ENCODE measurements around the gene PI4KB.

DNA sequence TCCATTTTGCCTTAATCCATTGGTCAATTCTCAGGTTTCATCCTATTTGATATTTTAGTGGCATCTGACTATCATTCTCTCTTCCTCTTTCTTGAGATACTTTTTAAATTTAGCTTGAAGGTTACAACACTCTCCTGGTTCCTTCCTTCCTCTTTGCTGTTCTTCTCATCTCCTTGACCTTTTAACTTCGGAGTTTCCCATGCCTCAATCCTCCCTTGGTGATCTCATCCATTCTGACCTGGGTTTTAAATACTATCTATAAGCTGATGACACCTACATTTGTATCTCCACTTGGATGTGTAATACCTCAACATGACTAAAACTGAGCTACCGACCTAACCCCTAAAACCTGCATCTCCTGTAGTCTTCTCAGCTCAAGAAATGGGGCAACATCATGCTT lies 50.0 kb downstream of the PI4KB start:
- TF ChIP-seq, protein P1, sequence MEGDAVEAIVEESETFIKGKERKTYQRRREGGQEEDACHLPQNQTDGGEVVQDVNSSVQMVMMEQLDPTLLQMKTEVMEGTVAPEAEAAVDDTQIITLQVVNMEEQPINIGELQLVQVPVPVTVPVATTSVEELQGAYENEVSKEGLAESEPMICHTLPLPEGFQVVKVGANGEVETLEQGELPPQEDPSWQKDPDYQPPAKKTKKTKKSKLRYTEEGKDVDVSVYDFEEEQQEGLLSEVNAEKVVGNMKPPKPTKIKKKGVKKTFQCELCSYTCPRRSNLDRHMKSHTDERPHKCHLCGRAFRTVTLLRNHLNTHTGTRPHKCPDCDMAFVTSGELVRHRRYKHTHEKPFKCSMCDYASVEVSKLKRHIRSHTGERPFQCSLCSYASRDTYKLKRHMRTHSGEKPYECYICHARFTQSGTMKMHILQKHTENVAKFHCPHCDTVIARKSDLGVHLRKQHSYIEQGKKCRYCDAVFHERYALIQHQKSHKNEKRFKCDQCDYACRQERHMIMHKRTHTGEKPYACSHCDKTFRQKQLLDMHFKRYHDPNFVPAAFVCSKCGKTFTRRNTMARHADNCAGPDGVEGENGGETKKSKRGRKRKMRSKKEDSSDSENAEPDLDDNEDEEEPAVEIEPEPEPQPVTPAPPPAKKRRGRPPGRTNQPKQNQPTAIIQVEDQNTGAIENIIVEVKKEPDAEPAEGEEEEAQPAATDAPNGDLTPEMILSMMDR (conservative IDR thresholded peaks at IDR 0.05; ENCODE audit: low read length): no peak
- TF ChIP-seq EZH2phosphoT487 (IDR thresholded peaks at IDR 0.05; ENCODE audit: borderline replicate concordance): no peak

All from Loucy (cell line).